Ovary (tissue), 1 donor: ENCODE data around the gene GPR15.

Experiments used
- EP300 ChIP-seq: sonication (generic); formaldehyde crosslinking; IDR thresholded peaks from one replicate; pipeline ENCODE4 v1.6.1; 2017; ENCODE audit warnings: antibody characterized with exemption
- POLR2A ChIP-seq: fragments of 450-650 bp; IDR thresholded peaks from one replicate; pipeline ENCODE4 v1.6.1; 2017; ENCODE audit warnings: antibody characterized with exemption, mild to moderate bottlenecking, moderate library complexity

DNA sequence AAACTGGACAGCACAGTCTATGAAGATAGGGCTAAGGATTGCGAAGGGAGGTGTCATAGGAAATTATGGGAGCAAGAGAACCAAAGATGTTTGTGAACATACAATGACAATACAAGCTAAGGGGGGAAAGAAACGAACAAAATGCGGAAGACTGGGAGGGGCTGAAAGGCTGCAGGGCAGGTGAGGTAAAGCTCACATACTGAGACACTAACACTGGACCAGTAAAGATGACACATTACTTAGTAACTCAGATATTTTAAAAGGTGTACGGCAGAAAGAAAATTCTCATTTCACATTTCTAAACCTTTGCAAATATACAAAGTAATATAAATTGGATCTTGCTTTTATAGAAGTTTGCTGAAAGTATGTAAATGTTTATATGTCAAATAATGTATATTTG, 19.2 kb upstream of the GPR15 start:
- TF ChIP-seq EP300 (no peak), POLR2A (no peak)
